ENCODE results near the gene SFI1.

GRCh38 chr22:31533374-31533773, 37.0 kb downstream of the SFI1 start:
- TF ChIP-seq CTCF (IDR thresholded peaks at IDR 0.05) (no peak), POLR2A (IDR thresholded peaks at IDR 0.05) (no peak)
